ENCODE measurements around the gene PHF13. TPM values are rescaled to one million over a fixed set of nuclear protein-coding genes. Genes with fewer than 3 reads are reported as not detected.
A peak's percentile ranks its signal among the peaks of the same experiment; 100 is the strongest.

The PHF13 gene
- total and polyA plus RNA-seq, 10 of the 15 experiments (the other 5 are each of a cell fraction or from before 2014, with no cell fraction given) = 0.87 to 15.4 (median 5.1) TPM

DNA sequence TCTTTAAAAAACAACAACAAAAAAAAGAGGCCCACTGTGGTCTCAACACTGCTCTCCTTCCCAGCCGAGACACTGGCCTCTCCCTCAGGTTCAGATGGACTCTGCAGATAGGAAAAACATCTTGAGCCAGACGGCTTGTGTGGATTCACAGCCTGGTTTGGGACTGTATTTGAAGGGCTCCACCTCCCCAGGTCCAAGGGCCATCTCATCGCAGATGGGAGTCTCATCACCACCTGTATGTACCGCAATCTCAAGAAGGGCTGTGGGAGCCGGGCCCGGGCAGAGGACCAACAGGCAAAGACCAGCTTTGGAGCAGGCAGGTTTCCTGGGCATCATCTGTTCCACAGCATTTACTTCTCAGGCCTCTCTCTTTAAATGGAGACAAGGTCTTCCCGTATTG, 23.5 kb upstream of the PHF13 start:
- Histone ChIP-seq H3K9ac (ENCODE audit: control insufficient read depth, insufficient read depth, low read length) (no peak overlapping the region), H4K20me1 (ENCODE audit: control insufficient read depth, insufficient read depth) (no peaks in the 10 kb centered on the region), H3K4me2 (ENCODE audit: control insufficient read depth, insufficient read depth) (no peak overlapping the region), H3K27me3 (replicated peaks in 1 of 2; ENCODE audit: control insufficient read depth in 2 of 2, insufficient read depth in 2 of 2, low read length in 1 of 2) (no peaks in the 10 kb centered on the region), H3K4me1 (ENCODE audit: control insufficient read depth, insufficient read depth, low read length) (no peaks in the 10 kb centered on the region), H3K4me3 (no peak overlapping the region), H3K79me2 (ENCODE audit: control insufficient read depth, insufficient read depth, low read length) (no peaks in the 10 kb centered on the region), H3K9me3 (replicated peaks; ENCODE audit: control insufficient read depth, insufficient read depth, low read length) (no peaks in the 10 kb centered on the region), H3K27ac (ENCODE audit: control insufficient read depth, insufficient read depth) (no peak overlapping the region), H2AFZ (ENCODE audit: control insufficient read depth, low read depth, low read length) (no peak overlapping the region), H3K36me3 (ENCODE audit: control insufficient read depth in 2 of 2, insufficient read depth in 2 of 2, low read length in 1 of 2) (peaks cover 11 to 23% of the 10 kb centered on the region in 2 experiments)
- SMC1A ChIA-PET (ENCODE audit: uncharacterized antibody, unreplicated experiment) = interaction anchor here (1.2 kb wide), 1 partner anchor 10 kb away, joined by 3 read pairs; the partner anchor contains the start of gene ZBTB48
- POLR2A ChIA-PET = no interaction called here
- DNase-seq (ENCODE audit: low read depth, low spot score) = no peak
- no peak for TF ChIP-seq SPI1 (IDR thresholded peaks at IDR 0.05; ENCODE audit: borderline replicate concordance, insufficient read depth, low read depth, low read length)
- no peak for TF ChIP-seq SIN3A (IDR thresholded peaks at IDR 0.05; ENCODE audit: low read depth, low read length)
- TF ChIP-seq PAX8 (IDR thresholded peaks at IDR 0.05) = no peak
- no peak for TF ChIP-seq HDGF (IDR thresholded peaks at IDR 0.05)
- no peak for TF ChIP-seq ETV6 (conservative IDR thresholded peaks at IDR 0.05 in 1 of 2, IDR thresholded peaks at IDR 0.05 in 1 of 2; ENCODE audit: borderline replicate concordance in 1 of 2, low read depth in 1 of 2)
- no peak for ATAC-seq
- WGBS (ENCODE audit: insufficient coverage, insufficient replicate concordance, low lambda C conversion rate, missing lambda C conversion rate) = 93% methylated on average over 7 of the region's 7 CpGs
- CTCF ChIA-PET = no interaction called here
- in situ Hi-C loops (cut with MboI) = no loop called here
- FAIRE-seq = no peak
- intact Hi-C loops (cut with micrococcal nuclease; ENCODE audit: unreplicated experiment) = no loop called here
- RAD21 ChIA-PET (ENCODE audit: unreplicated experiment) = no interaction called here
- BruUV-seq (replicated peaks) = no TSS peak

DNA sequence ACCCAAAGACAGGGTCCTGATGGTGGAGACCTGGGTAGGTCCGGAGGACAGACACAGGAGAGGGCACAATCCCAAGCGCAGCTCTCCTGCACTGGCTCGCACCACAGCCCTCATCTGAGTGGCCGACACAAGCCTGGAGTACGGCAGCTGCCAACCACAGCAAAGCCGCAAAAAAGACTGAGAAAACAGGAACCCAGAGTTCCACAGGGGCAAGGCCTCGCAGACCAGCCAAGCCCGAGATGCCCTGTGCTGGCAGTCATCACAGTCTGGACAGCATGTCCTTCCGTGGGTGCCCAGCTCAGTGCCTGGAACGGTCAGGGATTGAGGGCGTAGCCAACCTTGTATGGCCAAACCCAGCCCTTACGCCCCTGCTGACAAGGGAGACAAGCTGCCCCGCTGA, 22.3 kb upstream of the PHF13 start:
- CTCF ChIA-PET = interaction anchor here (0.5 kb wide), 1 partner anchor 43 kb away, joined by 3 read pairs; no protein-coding TSS in a partner anchor
- in situ Hi-C loops (cut with MboI) (no loop called here), intact Hi-C loops (cut with micrococcal nuclease; ENCODE audit: unreplicated experiment) (no loop called here)
- SMC1A ChIA-PET (ENCODE audit: uncharacterized antibody, unreplicated experiment) = no interaction called here
- ATAC-seq (peak; percentile 45), FAIRE-seq (no peak), DNase-seq (ENCODE audit: low read depth, low spot score) (no peak)
- Histone ChIP-seq H3K9me3 (replicated peaks; ENCODE audit: control insufficient read depth, insufficient read depth, low read length) (no peaks in the 10 kb centered on the region), H3K9ac (ENCODE audit: control insufficient read depth, insufficient read depth, low read length) (no peak overlapping the region), H3K4me2 (ENCODE audit: control insufficient read depth, insufficient read depth) (no peak overlapping the region), H3K27ac (ENCODE audit: control insufficient read depth, insufficient read depth) (no peak overlapping the region), H3K4me1 (ENCODE audit: control insufficient read depth, insufficient read depth, low read length) (no peaks in the 10 kb centered on the region), H4K20me1 (ENCODE audit: control insufficient read depth, insufficient read depth) (no peaks in the 10 kb centered on the region), H3K27me3 (replicated peaks in 1 of 2; ENCODE audit: control insufficient read depth in 2 of 2, insufficient read depth in 2 of 2, low read length in 1 of 2) (no peaks in the 10 kb centered on the region), H3K36me3 (ENCODE audit: control insufficient read depth in 2 of 2, insufficient read depth in 2 of 2, low read length in 1 of 2) (peaks cover 15 to 25% of the 10 kb centered on the region in 2 experiments), H2AFZ (ENCODE audit: control insufficient read depth, low read depth, low read length) (no peak overlapping the region), H3K79me2 (ENCODE audit: control insufficient read depth, insufficient read depth, low read length) (no peaks in the 10 kb centered on the region), H3K4me3 (no peak overlapping the region)
- RAD21 ChIA-PET (ENCODE audit: unreplicated experiment) = no interaction called here
- no TSS peak for BruUV-seq (replicated peaks)
- WGBS (ENCODE audit: insufficient coverage, insufficient replicate concordance, low lambda C conversion rate, missing lambda C conversion rate) = 79% methylated on average over 13 of the region's 13 CpGs
- peak; percentile 25; the same call in 1 of the 2 replicates for TF ChIP-seq SPI1 (IDR thresholded peaks at IDR 0.05; ENCODE audit: borderline replicate concordance, insufficient read depth, low read depth, low read length)
- TF ChIP-seq CHD1 (IDR thresholded peaks at IDR 0.05; ENCODE audit: low read depth, low read length) = no peak
- TF ChIP-seq POLR2AphosphoS2 (IDR thresholded peaks at IDR 0.05; ENCODE audit: low read depth, low read length) = 0 out of 2 replicates have a peak, but pooled peaks have one; percentile 21
- TF ChIP-seq ASH2L (IDR thresholded peaks at IDR 0.05; ENCODE audit: borderline replicate concordance, low read depth) = no peak
- POLR2A ChIA-PET = no interaction called here
